M059J (cell line): ENCODE data around the gene SIGLEC12. TPM values are rescaled to one million over a fixed set of nuclear protein-coding genes. Genes with fewer than 3 reads are reported as not detected.
"Not testable (repeated sequence)": the region's sequence is repeated elsewhere in the genome, so short reads cannot be mapped to it uniquely, and the experiment has no call there.

Source experiments
- DNase-seq: peaks from one replicate; pipeline ENCODE4 v3.0.0-alpha.2; 2012; ENCODE audit warnings: low read depth
- total RNA-seq: library from RNA; depleted of rRNA; stranded (reverse); fragments of >200 nt; shearing (Covaris generic); gene quantifications from 2 replicates; pipeline ENCODE4 v1.2.3, GENCODE V29; 2014; rRNA removed

SIGLEC12 gene
- total RNA-seq, 1 experiment from 2014 or later: not detected

DNA sequence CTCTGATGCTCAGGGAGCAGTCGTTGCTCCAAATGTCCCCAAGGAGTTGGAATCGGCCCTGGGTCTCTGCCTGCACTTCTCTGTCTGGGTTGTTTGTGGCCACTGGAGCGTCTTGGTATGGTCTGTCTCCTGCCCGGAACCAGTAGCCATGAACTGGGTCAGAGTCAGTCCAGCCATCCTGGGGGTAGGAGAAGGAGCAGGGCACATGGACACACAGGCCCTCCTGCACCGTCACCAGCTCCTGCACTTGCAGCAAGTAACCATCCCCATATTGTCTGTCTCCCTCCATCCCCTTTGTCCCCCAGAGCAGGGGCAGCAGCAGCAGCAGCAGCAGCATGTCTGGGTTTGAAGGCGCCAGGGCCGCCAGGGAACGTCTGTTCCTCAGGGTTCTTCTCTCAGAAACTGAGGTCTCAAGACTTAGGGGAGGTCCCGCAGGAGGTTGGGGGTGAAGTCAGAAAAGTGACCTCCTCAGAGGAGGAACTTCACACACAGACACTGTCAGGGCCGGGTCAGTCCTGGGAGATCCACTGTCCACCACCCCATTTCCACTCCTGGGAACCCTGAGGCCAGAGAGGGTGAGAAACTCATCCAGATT is 43.5 kb downstream of the SIGLEC12 start, which contains the start of gene SIGLEC8:
SIGLEC8 (minus strand) TSS at position 404 of the 595 bp plus-strand sequence; CDS start at position 337, 67 bp downstream.
- DNase-seq: no peak

DNA sequence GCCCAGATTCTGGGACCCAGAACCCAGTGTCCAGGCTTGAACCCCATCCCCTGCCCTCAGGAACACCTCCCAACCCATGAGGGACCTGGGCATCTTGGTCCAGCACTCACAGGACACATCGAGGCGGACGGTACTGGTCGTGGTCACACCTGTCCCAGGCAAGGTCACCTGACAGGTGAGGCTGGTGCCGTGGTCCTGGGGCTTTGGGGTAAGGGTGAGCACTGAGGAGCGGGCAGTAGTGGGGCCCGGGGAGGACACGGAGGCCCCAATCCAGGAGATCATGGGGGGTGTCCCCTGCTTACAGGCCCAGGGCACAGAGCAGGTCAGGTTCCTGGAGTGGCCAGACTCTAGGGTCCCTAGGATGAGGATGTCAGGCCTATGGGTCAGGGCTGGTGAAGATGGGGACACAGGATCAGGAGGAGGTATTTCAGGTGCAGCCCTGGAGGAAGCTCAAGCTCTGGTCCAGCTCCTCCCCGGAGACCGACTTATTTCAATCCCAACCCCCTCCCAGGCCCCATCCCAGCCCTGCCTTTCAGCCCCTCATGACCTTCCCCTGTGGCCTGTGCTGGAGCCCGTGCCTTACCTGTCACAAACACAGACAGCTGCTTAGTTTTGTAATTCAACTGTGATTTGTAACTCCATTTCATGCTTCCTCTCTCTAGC is 44.1 kb downstream of the SIGLEC12 start:
- no peak for DNase-seq

DNA sequence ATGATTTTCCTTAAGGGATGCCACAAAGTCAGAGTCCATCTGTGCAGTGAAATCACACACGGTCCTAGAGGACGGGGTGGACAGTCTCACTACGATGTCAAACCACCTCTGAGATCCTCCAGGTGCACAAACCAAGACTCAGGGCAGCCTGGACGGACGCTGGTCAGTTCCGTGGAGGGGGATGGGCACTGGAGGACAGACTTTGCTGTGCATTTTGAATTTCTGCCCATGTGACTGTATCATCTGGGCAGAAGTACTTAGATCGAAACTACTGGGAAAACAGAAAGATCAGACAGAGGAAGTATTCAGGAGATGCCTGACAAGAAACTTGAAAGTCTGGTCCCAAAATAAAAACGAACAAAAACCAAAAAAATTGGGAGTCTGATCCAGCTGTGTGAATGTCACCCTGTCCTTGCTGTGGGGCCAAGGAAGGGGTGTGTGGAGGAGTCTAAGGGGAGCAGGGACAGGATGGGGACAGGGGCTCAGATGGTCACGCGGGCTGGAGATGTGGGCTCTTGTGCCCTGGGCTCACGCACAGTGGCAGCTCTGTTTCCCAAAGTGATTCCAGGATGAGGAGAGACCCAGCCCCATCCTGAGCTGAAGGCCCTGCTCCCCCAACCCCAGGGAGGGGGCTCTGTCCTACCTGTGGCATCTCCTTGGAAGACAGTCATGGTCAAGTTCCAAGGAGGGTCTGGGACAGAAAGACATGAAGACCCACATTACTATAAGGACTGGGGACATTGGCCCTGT is 44.9 kb downstream of the SIGLEC12 start:
- no peak for DNase-seq

DNA sequence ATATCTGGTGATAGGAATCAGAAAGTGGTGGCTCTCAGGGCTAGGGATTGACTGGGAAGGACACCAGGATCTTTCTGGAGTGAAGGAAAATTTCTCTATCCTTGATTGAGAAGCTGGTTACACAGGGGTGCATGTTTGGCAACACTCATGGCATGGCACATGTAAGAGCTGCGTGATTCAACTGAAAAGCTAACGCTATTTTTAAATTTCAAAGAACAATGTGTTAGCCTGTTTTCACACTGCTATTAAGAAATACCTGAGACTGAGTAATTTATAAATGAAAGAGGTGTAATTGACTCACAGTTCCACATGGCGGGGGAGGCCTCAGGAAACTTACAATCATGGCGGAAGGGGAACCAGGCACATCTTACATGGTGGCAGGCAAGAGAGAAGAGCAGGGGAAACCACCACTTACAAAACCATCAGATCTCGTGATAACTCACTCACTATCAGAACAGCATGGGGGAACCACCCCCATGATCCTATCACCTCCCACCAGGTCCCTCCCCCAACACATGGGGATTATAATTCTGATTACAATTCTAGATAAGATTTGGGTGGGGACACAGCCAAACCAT is 50.8 kb downstream of the SIGLEC12 start:
- no peak for DNase-seq

DNA sequence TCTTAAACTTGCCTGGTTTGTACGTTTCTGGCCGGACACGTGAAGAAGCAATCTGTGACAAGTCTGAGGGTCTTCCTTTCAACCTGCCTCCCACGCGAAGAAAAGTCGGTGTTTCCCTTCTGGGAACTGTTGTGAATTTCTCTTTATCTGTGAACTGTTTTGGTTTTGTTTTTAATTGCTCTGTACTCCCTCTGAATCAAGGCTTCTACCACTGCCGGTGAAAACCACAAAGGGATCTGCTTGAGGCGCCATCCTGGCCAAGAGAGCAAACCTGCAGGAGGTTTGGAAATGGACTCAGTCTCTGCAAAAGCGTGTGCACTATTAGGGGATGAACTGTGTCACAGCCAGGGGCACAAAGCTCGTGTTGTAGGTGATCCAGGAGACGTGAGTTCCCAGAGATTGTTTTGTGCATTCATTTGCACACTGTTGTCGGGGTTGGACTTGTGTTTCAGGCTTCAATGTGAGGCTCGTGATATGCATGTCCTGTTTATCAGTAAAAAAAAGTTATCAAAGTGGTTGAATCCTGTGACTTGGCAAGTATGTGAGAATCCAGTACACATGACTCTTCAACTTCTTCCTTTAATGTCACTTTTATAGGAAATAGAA is 53.1 kb downstream of the SIGLEC12 start:
- no peak for DNase-seq

DNA sequence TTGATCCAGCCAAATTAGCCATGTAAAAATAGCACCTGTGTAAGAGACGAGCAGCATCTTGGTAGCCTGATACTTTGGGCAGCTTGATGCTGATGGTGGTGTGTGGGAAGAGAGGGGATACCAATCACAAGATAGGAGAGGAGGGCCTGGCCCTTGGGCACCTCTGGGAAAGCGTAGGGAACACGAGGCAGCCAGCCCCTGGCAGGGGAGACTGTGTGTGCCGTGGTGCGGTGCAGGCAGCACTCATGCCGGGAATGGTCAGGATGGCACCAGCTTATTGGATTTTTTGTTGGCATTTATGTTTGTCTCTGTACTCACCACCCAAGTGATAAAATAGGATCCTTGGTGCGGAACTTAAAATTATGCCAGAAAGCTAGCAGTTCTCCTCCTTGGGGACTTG is 53.6 kb downstream of the SIGLEC12 start:
- DNase-seq: no peak

DNA sequence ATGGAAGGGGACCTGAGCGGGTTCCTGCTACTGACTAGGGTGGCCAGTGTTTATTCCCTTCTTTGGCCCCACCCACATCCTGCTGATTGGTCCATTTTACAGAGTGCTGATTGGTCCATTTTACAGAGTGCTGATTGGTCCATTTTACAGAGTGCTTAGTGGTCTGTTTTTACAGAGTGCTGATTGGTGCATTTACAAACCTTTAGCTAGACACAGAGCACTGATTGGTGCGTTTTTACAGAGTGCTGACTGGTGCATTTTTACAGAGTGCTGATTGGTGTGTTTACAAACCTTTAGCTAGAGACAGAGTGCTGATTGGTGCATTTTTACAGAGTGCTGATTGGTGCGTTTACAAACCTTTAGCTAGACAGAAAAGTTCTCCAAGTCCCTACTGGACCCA is 54.1 kb downstream of the SIGLEC12 start:
- not testable (repeated sequence) for DNase-seq

DNA sequence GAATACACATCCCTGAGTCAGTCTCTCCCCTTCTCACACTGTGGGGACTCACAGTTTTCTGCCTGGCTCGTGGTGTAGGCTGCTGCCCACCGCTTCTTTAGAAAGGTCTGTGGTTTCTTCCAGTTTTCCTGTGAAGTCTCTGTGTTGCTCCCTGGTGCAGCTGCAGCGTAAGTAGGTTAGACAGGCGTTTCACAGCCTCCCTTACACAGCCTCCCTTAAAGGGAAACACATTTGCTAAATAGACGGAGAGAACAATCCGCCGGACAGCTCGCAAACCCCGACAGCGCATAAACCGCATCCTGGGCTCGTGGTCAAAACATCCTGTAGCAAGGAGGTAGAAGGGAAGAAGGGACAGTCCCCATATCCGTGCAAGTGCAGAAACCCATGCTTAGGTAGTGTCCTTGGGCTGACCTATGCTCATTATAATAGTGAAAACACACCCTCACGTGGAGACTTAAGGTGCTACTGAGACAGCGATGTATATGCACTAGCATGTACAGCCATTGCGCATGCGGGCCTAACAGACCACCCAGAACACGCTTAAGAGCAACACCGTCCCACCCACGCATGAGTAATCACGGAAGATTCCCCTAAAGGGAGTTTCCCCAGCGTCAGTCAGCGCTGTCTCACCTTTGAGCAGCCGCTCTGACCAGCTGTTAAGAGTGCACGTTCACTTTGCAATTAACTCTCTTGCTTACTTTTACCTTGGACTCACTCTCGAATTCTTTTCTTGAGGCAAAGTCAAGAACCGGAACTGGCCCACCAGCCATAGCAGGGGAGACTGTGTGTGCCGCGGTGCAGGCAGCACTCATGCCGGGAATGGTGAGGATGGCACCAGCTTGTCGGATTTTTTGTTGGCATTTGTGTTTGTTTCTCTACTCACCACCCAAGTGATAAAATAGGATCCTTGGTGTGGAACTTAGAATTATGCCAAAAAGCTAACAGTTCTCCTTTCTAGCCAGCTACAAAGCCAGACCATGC is 59.9 kb downstream of the SIGLEC12 start:
- DNase-seq: no peak

Other genes with a start within 250 kb of the SIGLEC12 start
- gene IGLON5, start 190.2 kb downstream of the SIGLEC12 start, total RNA-seq: not detected in 2 replicates
- gene VSIG10L, start 159.7 kb downstream of the SIGLEC12 start, total RNA-seq: 0.57 and 0.86 TPM in 2 replicates
- gene ETFB, start 135.4 kb downstream of the SIGLEC12 start, total RNA-seq: 97.7 and 134 TPM in 2 replicates
- gene CLDND2, start 132.8 kb downstream of the SIGLEC12 start, total RNA-seq: not detected in 2 replicates
- gene NKG7, start 129.1 kb downstream of the SIGLEC12 start, total RNA-seq: not detected in 2 replicates
- not detected in 2 replicates for gene LIM2, start 113.8 kb downstream of the SIGLEC12 start, total RNA-seq
- gene C19orf84, start 111.2 kb downstream of the SIGLEC12 start, total RNA-seq: not detected in 2 replicates
- not detected in 2 replicates for gene SIGLEC10, start 84.2 kb downstream of the SIGLEC12 start, total RNA-seq
- gene SIGLEC8, start 43.3 kb downstream of the SIGLEC12 start, total RNA-seq: not detected in 2 replicates
- gene CEACAM18, start 23.3 kb downstream of the SIGLEC12 start, total RNA-seq: not detected in 2 replicates
- not detected in 2 replicates for gene SIGLEC6, start 29.9 kb upstream of the SIGLEC12 start, total RNA-seq
- gene ZNF175, start 69.5 kb upstream of the SIGLEC12 start, total RNA-seq: 4.5 and 7.1 TPM in 2 replicates
- gene SIGLEC5, start 128.6 kb upstream of the SIGLEC12 start, total RNA-seq: not detected in 2 replicates
- not detected in 2 replicates for gene SIGLEC14, start 145.0 kb upstream of the SIGLEC12 start, total RNA-seq
- 4.1 and 13.7 TPM in 2 replicates for gene SPACA6, start 191.5 kb upstream of the SIGLEC12 start, total RNA-seq
- not detected in 2 replicates for gene HAS1, start 222.2 kb upstream of the SIGLEC12 start, total RNA-seq